Activated T-helper 1 cell treated with anti-CD3 and anti-CD28 coated beads, Interleukin-12 subunit alpha, Interleukin-12 subunit beta, Interleukin-2, Interleukin-4 antibody, amounts not matched to agents 30 ng/mL and 10 ng/mL and 1 ng/mL, durations not matched to agents 14 hours and 24 hours and 36 hours (primary cell): ENCODE results near the gene LETM1. TPM values are rescaled to one million over a fixed set of nuclear protein-coding genes. Genes with fewer than 3 reads are reported as not detected.

Experiments
- DNase-seq: peaks from one replicate; pipeline ENCODE4 v3.0.0; 2021; ENCODE audit warnings: low spot score
- H3K27ac Mint-ChIP-seq: one replicate; pipeline ENCODE4 v1.8.0; 2021; ENCODE audit warnings: mild to moderate bottlenecking, mixed read lengths
- H3K27me3 Mint-ChIP-seq: one replicate; pipeline ENCODE4 v1.8.0; 2022; ENCODE audit warnings: mild to moderate bottlenecking, moderate library complexity, mixed read lengths; ENCODE audit not compliant: insufficient read depth
- H3K36me3 Mint-ChIP-seq: one replicate; pipeline ENCODE4 v1.8.0; 2021; ENCODE audit warnings: low read depth, mixed read lengths
- H3K4me1 Mint-ChIP-seq: one replicate; pipeline ENCODE4 v1.8.0; 2021; ENCODE audit warnings: low read depth, mixed read lengths
- H3K4me3 Mint-ChIP-seq: one replicate; pipeline ENCODE4 v1.8.0; 2021; ENCODE audit warnings: mild to moderate bottlenecking, moderate library complexity, mixed read lengths
- H3K9me3 Mint-ChIP-seq: one replicate; pipeline ENCODE4 v1.8.0; 2021; ENCODE audit warnings: mixed read lengths
- intact Hi-C: fragments of 100-400 bp; cut with micrococcal nuclease; formaldehyde crosslinking; loops from one replicate; pipeline ENCODE4 v1.15.1; 2024
- total RNA-seq: library from RNA; stranded (reverse); gene quantifications from 2 replicates; pipeline ENCODE4 v1.2.3, GENCODE V29; 2022

Gene LETM1
- 93.9 and 101 TPM in 2 replicates for total RNA-seq

DNA sequence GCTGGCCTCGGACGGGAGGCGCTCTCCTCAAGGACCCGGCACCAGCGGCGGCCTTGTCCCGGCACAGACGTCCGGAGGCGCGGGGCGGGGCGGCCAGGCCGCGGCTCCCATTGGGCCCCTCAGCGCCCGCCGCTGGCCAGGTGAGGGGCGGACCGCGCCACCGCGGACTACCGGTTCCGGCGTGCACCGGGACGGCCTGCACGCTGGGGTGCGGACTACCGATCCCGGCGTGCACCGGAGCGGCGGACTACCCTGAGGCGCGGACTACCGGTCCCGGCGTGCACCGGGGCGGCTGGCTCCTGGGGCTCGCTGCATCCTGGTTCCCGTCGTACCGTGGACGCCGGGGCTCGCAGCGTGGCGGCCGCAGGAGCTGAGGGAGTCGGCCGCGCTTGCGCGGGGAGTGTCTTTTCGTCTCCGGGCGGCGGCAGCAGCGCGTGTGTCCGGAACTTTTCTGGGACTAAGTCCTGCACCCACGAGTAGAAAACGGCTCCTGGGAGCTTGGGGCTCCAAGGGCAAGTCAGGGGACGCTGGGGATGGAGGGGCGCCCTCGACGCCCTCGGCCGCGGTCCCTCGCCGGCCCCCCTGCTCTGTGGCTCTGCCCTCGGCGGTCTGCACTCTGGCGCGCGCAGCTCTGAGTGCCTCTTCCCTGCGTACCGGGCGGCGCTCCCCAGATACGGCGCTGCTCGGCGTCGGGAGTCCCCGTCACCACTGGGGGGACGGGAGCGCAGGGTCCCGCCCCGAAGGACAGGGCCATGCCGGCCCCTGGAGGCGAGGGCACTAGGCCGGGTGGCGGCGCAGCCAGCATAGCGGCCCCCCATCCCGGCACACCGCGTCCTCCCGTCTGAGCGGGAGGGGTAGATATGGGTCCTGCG lies at the start of gene LETM1:
TSS of gene LETM1 (minus strand) at position 86 of the 872 bp plus-strand sequence. CDS start 206 bp downstream, outside the sequence.
- peak; percentile 95 for DNase-seq
- Mint-ChIP-seq H3K36me3 (peaks cover 13% of the 10 kb centered on the region), H3K4me1 (peaks cover 33% of the 10 kb centered on the region), H3K27ac (peak within 1 kb of the TSS; percentile 68), H3K4me3 (peak within 1 kb of the TSS; percentile 87), H3K27me3 (no peaks in the 10 kb centered on the region), H3K9me3 (no peaks in the 10 kb centered on the region)
- intact Hi-C loops = loop anchor here (1.0 to 10.0 kb wide), 13 partner anchors 14 to 924 kb away; partner anchors contain the start of genes CFAP99, CTBP1, FAM193A and GAK

DNA sequence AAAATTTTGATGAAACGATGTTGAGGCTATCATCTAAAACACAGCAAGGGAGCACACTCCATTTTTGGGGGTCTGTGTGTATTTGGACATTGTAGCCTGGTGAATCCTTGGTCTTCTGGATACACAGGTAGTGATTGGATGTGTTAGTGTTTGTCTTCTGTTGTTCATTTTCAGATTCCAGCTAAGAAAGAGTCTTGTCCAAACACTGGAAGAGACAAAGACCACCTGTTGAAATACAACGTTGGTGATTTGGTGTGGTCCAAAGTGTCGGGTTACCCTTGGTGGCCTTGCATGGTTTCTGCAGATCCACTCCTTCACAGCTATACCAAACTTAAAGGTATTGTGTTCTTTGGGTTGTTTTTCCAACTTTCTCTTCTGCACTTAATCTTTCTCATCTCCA lies 48.1 kb upstream of the LETM1 start:
- no peak for DNase-seq
- Mint-ChIP-seq H3K4me3 (no peak overlapping the region), H3K9me3 (no peaks in the 10 kb centered on the region), H3K27ac (no peak overlapping the region), H3K4me1 (peaks cover 77% of the 10 kb centered on the region), H3K36me3 (peaks cover 42% of the 10 kb centered on the region), H3K27me3 (no peaks in the 10 kb centered on the region)
- intact Hi-C loops = no loop called here

DNA sequence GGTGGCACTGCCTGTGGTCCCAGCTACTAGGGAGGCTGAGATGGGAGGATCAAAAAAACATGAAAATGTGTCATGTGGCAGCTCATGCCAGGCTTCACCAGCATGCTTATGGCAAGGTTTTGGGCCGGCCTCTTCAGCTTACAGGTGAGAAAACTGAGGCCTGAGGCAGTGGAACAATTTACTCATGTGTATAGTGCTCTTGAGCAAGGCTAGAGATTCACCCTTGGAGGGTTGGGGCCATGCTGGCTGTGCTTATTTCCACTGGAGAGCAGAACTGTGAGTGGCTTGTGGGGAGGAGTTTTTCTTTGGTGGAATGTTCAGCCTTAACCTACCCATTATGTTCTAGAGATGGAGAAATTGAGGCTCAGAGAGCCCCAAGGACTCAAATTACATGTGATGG lies 47.1 kb upstream of the LETM1 start:
- H3K9me3 Mint-ChIP-seq = no peaks in the 10 kb centered on the region
- peak overlapping the region; percentile 64 for H3K27ac Mint-ChIP-seq
- H3K36me3 Mint-ChIP-seq = peaks cover 43% of the 10 kb centered on the region
- no peak overlapping the region for H3K4me3 Mint-ChIP-seq
- H3K27me3 Mint-ChIP-seq = no peaks in the 10 kb centered on the region
- peaks cover 72% of the 10 kb centered on the region for H3K4me1 Mint-ChIP-seq
- intact Hi-C loops = no loop called here
- DNase-seq = no peak

DNA sequence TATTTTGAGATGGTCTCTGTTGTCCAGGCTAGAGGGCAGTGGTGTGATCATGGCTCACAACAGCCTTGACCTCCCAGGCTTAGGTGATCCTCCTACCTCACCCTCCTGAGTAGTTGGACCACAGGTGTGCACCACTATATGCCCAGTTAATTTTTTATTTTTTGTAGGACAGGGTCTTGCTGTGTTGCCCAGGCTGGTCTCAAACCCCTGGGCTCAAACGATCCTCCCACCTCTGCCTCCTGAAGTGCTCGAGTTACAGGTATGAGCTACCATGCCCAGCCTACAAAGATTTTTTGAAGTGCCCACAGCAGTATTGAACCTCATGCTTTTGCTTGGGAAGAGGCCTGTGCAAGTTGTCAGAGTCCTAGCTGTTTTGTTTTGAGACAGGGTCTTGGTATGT lies 46.3 kb upstream of the LETM1 start:
- H3K27me3 Mint-ChIP-seq = no peaks in the 10 kb centered on the region
- intact Hi-C loops = no loop called here
- H3K9me3 Mint-ChIP-seq = no peaks in the 10 kb centered on the region
- no peak overlapping the region for H3K4me3 Mint-ChIP-seq
- H3K4me1 Mint-ChIP-seq = peaks cover 65% of the 10 kb centered on the region
- H3K27ac Mint-ChIP-seq = no peak overlapping the region
- DNase-seq = no peak
- H3K36me3 Mint-ChIP-seq = peaks cover 42% of the 10 kb centered on the region

DNA sequence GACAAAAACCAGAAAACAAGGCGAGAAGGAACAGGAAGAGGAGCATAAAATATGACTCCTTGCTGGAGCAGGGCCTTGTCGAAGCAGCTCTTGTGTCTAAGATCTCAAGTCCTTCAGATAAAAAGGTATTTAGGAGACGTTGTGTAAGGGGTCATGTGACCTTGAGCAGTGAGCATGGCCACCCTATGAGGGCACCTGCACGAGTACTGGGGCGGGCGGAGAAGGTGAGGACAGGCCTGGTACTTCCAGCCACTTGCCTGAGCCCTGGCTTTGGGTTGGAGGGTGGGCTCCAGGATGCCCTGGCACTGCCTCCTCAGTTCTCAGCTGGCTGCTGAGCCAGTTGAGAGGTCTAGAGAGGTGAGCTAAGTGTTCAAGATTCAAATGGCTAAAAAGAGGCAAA lies 45.2 kb upstream of the LETM1 start:
- H3K9me3 Mint-ChIP-seq = no peaks in the 10 kb centered on the region
- no peak for DNase-seq
- H3K4me1 Mint-ChIP-seq = peaks cover 59% of the 10 kb centered on the region
- peaks cover 39% of the 10 kb centered on the region for H3K36me3 Mint-ChIP-seq
- intact Hi-C loops = no loop called here
- no peak overlapping the region for H3K27ac Mint-ChIP-seq
- no peak overlapping the region for H3K4me3 Mint-ChIP-seq
- H3K27me3 Mint-ChIP-seq = no peaks in the 10 kb centered on the region

DNA sequence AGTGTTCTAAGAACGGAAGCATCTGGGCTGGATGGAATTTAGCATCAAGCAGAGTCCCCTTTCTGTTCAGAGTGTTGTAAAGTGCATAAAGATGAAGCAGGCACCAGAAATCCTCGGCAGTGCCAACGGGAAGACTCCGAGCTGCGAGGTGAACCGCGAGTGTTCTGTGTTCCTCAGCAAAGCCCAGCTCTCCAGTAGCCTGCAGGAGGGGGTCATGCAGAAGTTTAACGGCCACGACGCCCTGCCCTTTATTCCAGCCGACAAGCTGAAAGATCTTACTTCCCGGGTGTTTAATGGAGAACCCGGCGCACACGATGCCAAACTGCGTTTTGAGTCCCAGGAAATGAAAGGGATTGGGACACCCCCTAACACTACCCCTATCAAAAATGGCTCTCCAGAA lies 44.7 kb upstream of the LETM1 start:
- Mint-ChIP-seq H3K9me3 (no peaks in the 10 kb centered on the region), H3K36me3 (peaks cover 37% of the 10 kb centered on the region), H3K27ac (no peak overlapping the region), H3K27me3 (no peaks in the 10 kb centered on the region), H3K4me3 (no peak overlapping the region), H3K4me1 (peaks cover 57% of the 10 kb centered on the region)
- DNase-seq = no peak
- intact Hi-C loops = no loop called here

DNA sequence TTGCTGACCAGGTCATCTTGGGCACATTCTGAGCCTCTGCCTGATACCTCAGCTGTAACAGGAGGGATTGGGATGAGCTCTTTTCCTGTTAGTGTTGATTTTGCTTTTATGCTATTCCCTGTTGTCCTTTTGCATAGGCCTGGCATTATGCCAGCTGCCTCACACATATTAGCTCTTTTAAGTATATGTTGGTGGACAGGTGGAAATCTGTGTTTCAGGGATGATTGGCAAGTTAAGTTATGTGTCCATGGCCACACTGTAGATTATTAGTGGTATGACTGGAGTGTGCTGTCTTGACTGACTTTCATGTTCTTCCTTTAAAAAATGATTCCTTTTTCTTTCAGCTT lies 44.1 kb upstream of the LETM1 start:
- DNase-seq = no peak
- H3K27ac Mint-ChIP-seq = no peak overlapping the region
- peaks cover 57% of the 10 kb centered on the region for H3K4me1 Mint-ChIP-seq
- H3K4me3 Mint-ChIP-seq = no peak overlapping the region
- no peaks in the 10 kb centered on the region for H3K27me3 Mint-ChIP-seq
- H3K9me3 Mint-ChIP-seq = no peaks in the 10 kb centered on the region
- intact Hi-C loops = no loop called here
- peaks cover 35% of the 10 kb centered on the region for H3K36me3 Mint-ChIP-seq

DNA sequence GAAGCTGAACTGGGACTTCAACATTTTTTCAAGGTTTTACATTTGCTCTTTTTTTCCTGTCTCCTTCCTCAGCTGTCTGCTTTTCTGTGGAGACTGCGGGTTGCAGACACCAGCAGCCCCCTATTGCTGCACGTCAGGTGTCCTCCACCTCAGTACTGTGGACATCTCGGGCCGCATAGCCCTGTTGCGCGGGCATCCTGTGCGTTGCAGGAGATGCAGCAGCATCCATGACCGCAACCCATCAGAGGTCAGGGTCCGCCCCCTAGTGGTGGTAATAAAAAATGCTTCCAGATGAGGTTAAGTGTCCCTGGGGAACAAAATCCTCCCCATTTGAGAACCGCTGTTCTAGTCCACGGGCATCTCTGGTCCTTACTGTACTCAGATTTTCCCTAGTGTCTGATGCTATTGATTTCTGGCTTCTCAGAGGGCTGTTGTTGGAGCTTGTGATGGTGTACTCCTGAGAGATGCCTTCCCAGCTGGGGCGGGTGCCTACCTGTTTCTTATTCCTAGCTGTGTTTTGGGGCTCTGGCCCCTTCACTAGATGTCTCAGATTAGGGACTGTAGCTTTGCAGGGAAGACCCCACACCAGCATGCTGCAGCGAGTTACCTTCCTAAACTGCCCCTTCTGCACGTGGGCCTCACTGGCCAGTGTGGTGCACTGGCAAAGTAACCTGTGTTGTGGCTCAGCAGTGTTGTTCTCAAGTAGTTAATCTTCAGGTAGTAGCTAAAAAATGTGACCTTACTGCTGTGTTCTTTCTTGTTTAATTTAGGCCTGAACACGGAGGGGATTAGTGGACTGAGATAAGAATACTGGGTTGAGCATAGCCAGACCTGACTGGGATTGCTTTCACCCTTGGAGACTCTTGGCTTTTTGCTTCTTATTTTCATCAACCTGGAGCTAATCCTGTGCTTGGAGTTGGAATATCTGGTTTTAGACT lies 43.5 kb upstream of the LETM1 start:
- Mint-ChIP-seq H3K4me3 (no peak overlapping the region), H3K27me3 (no peaks in the 10 kb centered on the region), H3K36me3 (peaks cover 35% of the 10 kb centered on the region), H3K9me3 (no peaks in the 10 kb centered on the region), H3K27ac (peak overlapping the region; percentile 87), H3K4me1 (peaks cover 56% of the 10 kb centered on the region)
- intact Hi-C loops = loop anchor here (1.0 to 2.0 kb wide), 4 partner anchors 26 to 151 kb away; partner anchors contain the start of gene LETM1
- peak; percentile 69 for DNase-seq

DNA sequence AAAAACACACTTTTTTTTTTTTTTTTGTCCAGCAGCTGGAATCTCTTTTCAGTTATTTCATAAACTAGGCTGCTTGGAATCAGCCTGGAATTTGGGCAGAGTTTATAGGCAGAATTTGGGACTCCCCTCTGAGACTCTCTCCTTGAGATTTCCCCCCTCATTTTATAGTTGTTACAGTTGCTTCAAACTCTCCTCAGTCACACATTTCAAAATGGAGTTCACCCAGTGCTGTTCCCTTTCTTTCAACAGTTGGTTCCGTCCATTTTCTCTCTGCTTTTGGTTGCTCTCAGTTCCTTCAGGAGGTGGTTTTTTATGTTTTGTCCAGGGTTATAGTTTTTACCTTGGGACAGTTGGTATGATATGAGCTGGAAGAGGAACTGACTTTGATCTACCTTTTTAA lies 42.7 kb upstream of the LETM1 start:
- H3K27me3 Mint-ChIP-seq = no peaks in the 10 kb centered on the region
- H3K4me1 Mint-ChIP-seq = peaks cover 54% of the 10 kb centered on the region
- no peaks in the 10 kb centered on the region for H3K9me3 Mint-ChIP-seq
- H3K27ac Mint-ChIP-seq = peak overlapping the region; percentile 87
- peaks cover 33% of the 10 kb centered on the region for H3K36me3 Mint-ChIP-seq
- H3K4me3 Mint-ChIP-seq = no peak overlapping the region
- no peak for DNase-seq
- intact Hi-C loops = loop anchor here (1.0 to 2.0 kb wide), 4 partner anchors 25 to 150 kb away; partner anchors contain the start of gene LETM1

DNA sequence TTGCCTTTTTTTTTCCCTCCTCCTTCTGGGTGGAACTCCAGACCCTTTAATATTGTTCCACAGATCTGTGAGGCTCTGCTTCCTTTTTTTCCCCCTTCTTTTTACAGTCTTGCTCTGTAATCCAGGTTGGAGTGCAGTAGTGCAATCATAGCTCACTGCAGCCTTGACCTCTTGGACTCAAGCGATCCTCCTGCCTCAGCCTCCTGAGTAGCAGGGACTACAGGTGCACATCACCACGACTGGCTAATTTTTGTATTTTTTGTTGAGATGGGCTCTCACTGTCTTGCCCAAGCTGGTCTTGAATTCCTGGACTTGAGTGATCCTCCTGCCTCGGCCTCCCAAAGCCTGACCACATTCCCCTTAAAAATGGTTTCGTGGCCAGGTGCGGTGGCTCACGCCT lies 42.1 kb upstream of the LETM1 start:
- Mint-ChIP-seq H3K27ac (peak overlapping the region; percentile 70), H3K4me3 (no peak overlapping the region), H3K36me3 (peaks cover 28% of the 10 kb centered on the region), H3K4me1 (peaks cover 48% of the 10 kb centered on the region), H3K27me3 (no peaks in the 10 kb centered on the region), H3K9me3 (no peaks in the 10 kb centered on the region)
- intact Hi-C loops = loop anchor here (2.0 kb wide), 1 partner anchor 149 kb away; no protein-coding TSS in a partner anchor
- DNase-seq = no peak

DNA sequence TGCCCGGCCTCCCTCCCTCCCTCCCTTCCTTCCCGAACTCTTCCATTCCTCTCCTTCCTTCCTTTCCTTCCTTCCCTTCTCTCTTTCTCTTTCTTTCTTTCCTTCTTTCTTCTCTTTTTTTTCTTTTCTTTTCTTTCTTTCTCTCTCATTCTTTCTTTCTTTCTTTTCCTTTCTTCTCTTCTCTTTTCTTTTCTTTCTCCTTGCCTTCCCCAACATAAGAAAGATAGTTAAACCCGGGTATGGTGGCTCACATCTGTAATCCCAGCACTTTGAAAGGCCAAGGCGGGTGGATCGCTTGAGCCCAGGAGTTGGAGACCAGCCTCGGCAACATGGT lies 40.7 kb upstream of the LETM1 start:
- peaks cover 21% of the 10 kb centered on the region for H3K36me3 Mint-ChIP-seq
- H3K4me1 Mint-ChIP-seq = peaks cover 41% of the 10 kb centered on the region
- H3K4me3 Mint-ChIP-seq = no peak overlapping the region
- H3K9me3 Mint-ChIP-seq = no peaks in the 10 kb centered on the region
- peak overlapping the region; percentile 71 for H3K27ac Mint-ChIP-seq
- H3K27me3 Mint-ChIP-seq = no peaks in the 10 kb centered on the region
- DNase-seq = no peak
- intact Hi-C loops = no loop called here

DNA sequence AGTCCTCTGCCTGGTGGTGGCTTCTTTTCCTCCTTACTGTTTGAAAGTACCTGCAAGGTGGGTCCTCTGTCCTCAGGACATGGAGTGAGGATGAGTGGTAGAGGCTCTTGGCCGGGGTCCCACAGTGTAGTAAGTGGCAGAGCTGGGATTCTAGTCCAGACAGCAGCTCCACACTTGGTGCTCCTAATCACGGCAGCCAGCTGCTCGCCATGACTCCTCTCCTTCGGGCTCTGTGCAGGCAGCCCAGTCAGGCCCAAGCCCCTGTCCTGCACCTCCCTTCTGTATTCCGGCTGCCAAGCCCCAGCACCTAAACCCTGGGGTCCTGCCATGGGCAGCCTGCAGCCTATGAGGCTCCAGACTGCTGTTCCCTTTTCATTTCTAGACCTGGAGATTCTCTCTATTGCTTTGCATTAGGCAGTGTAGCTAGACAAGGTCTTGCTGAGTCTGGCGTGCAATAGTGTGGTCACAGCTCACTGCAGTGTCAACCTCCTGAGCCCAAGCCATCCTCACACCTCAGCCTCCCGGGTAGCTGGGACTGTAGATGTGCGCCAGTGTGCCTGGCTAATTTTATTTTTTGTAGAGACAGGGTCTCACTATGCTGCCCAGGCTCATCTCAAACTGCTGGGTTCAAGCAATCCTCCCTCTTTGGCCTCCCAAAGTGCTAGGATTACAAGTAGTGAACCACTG lies 40.2 kb upstream of the LETM1 start:
- intact Hi-C loops = no loop called here
- peaks cover 19% of the 10 kb centered on the region for H3K36me3 Mint-ChIP-seq
- H3K4me3 Mint-ChIP-seq = no peak overlapping the region
- H3K9me3 Mint-ChIP-seq = no peaks in the 10 kb centered on the region
- no peak for DNase-seq
- peaks cover 43% of the 10 kb centered on the region for H3K4me1 Mint-ChIP-seq
- H3K27me3 Mint-ChIP-seq = no peaks in the 10 kb centered on the region
- H3K27ac Mint-ChIP-seq = no peak overlapping the region
